Astrocyte of the cerebellum (primary cell): Measurements from ENCODE around the gene KCND3.

Source experiments
- DNase-seq: peaks from one replicate; pipeline ENCODE4 v3.0.0-alpha.2; 2011; ENCODE audit warnings: low read depth
- H3K4me3 ChIP-seq: 2 replicates; pipeline ENCODE4 v1.5.1; 2011; ENCODE audit warnings: mild to moderate bottlenecking, low read depth, low read length, moderate library complexity
- in situ Hi-C: cut with HindIII; loops from 2 replicates; pipeline ENCODE4 v1.10.0; 2017; ENCODE audit warnings: low sequenced_read_pairs
- TF ChIP-seq, protein P1 (sequence below): IDR thresholded peaks from 2 replicates; pipeline ENCODE4 v1.5.1; 2012; ENCODE audit warnings: low read length, low read depth, moderate library complexity, mild to moderate bottlenecking; ENCODE audit errors: missing control alignments

Gene KCND3

DNA sequence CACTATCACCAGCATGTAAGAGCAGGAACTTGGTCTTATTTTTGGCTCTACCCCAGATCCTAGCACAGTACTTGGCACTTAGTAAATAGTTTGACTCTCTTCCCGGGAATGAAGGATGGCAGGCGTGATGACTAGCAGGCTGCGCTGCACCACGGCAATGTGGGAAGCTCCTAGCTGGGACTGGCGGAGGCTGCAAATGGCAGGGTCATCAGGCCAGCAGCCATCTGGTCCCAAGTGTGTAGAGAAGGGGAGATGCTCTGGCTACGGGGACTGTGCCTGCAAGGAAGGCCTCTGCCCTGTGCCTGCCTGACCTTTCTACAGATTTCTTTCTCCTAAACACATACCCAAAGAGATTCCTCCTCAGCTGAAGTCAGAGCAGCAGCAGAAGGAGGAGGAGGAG is 95.0 kb downstream of the KCND3 start:
- H3K4me3 ChIP-seq: no peak overlapping the region
- TF ChIP-seq, protein P1, sequence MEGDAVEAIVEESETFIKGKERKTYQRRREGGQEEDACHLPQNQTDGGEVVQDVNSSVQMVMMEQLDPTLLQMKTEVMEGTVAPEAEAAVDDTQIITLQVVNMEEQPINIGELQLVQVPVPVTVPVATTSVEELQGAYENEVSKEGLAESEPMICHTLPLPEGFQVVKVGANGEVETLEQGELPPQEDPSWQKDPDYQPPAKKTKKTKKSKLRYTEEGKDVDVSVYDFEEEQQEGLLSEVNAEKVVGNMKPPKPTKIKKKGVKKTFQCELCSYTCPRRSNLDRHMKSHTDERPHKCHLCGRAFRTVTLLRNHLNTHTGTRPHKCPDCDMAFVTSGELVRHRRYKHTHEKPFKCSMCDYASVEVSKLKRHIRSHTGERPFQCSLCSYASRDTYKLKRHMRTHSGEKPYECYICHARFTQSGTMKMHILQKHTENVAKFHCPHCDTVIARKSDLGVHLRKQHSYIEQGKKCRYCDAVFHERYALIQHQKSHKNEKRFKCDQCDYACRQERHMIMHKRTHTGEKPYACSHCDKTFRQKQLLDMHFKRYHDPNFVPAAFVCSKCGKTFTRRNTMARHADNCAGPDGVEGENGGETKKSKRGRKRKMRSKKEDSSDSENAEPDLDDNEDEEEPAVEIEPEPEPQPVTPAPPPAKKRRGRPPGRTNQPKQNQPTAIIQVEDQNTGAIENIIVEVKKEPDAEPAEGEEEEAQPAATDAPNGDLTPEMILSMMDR: no peak
- in situ Hi-C loops: no loop called here
- DNase-seq: no peak

DNA sequence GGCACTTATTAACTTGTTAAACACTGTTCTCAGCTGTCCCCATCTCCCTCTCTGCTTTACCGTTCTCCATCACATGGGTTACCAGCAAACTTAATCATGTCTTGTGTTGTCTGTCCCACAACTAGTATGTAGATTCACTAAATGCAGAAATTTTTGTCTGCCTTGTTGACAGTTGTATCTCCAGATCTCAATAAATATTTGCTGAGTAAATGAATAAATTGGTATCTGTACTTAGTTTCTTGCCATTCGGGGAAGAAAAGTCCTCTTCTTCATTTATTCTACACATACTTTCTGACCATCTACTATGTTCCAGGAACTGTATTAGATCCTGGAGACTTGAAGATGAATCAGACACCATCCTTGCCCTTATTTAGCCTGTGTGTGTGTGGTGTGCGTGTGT is 97.9 kb downstream of the KCND3 start:
- no peak overlapping the region for H3K4me3 ChIP-seq
- DNase-seq: no peak
- TF ChIP-seq, protein P1: no peak
- in situ Hi-C loops: no loop called here

DNA sequence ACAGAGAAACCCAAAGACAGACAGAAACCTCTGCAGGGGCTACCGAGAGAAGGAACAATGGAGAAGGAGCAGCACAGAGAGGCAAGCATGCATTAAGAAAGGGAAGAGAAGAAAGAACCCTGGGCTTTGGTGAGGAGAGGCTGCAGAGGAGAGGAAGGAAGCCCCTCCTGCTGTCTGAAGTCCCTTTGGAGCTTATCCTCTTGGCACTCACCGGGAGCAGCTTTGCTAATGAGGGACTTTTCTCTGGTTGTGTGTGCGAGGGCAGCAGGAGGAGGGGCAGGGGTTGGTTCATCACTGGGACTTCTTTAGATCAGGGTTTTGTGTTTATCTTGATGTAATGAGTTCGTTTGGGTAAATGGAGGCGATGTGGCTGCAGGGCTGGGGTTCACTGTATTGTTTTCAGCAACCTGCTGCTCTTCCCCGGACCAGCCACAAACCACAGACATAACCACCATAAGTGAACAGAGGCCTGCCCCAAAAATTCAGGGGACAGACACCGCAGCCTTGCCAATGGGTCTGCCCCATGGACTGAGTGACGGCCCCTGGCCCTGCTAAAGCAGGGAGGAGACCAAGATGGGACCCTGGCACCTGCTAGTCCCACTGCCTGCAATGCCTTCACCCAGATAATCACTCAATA is 100.6 kb downstream of the KCND3 start:
- TF ChIP-seq, protein P1: no peak
- in situ Hi-C loops: no loop called here
- DNase-seq: no peak
- no peak overlapping the region for H3K4me3 ChIP-seq

DNA sequence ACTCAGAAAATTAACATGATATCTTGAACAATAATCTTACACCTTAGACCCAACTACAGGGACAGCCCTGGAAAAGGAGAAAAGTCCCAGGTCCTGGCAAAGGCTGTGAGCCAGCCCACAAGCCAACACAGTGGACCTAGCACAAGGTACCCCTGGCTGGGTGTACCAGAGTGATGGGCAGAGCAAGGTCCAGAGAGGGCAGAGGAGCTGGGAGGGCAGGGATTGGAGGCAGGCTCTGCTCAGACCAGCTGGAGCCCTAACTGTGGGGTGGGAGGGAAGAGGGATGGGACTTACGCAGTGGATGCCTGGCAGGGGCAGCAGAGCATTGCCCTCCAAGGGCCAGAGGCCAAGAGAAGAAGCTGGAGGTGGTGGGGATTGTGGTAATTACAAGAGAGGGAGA is 101.6 kb downstream of the KCND3 start:
- in situ Hi-C loops: no loop called here
- no peak overlapping the region for H3K4me3 ChIP-seq
- TF ChIP-seq, protein P1: no peak
- no peak for DNase-seq

DNA sequence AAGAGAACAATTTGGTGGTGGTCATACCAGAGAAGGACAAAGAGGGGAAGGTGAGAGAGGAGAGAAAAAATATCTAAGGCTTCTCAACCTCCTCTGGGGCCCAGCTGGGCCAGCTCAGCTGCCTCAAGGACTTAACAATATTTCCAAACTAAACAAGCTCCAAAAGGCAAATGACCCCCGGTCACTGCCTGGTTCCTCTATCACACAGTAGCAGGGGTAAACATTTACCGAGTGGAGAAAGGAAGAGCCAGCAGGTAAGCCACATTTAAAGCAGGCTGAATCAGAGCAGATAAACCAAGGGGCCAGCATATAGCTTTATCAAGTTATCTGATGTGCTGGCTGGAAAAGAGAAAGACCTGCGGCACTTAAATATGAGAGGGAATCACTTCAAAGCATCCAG is 102.1 kb downstream of the KCND3 start:
- no peak overlapping the region for H3K4me3 ChIP-seq
- in situ Hi-C loops: no loop called here
- no peak for DNase-seq
- TF ChIP-seq, protein P1: no peak

DNA sequence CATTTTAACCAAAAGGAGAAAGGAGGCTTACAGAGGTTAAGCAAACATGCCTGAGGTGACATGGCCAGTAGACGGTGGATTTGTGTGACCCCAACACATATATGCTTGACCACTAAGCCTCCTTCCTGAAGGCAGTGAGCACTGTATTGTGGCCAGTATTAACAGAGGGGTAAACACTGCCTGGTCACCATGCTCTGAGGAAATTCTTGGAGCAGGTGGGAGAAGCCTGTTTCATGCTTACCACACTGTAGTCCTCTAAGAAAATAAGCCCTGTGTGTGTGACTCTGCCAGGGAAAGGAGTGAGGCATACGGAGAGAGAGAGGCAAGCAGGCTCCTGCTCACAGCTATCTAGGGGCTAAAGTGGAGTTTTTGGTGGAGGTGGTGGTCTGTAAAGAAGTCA is 102.7 kb downstream of the KCND3 start:
- no peak for DNase-seq
- in situ Hi-C loops: no loop called here
- H3K4me3 ChIP-seq: no peak overlapping the region
- TF ChIP-seq, protein P1: no peak
